Subcutaneous abdominal adipose tissue (tissue), 5 donors: ENCODE data around the gene S100Z.
"Not testable (repeated sequence)": the region's sequence is repeated elsewhere in the genome, so short reads cannot be mapped to it uniquely, and the experiment has no call there.

Experiments
- H3K27ac ChIP-seq: one replicate; pipeline ENCODE4 v1.7.0; 2013; ENCODE audit warnings: low read depth, mild to moderate bottlenecking, inconsistent platforms, low read length, moderate library complexity
- H3K27me3 ChIP-seq, 5 donors: one replicate each; pipeline ENCODE4 v1.7.0; 2013; ENCODE audit warnings: low read length in 5 of 5, inconsistent platforms in 1 of 5; ENCODE audit not compliant: control insufficient read depth in 5 of 5, insufficient read depth in 4 of 5
- H3K36me3 ChIP-seq, 5 donors: one replicate each; pipeline ENCODE4 v1.7.0; 2013; ENCODE audit warnings: low read length in 5 of 5; ENCODE audit not compliant: control insufficient read depth in 5 of 5, insufficient read depth in 5 of 5
- H3K4me1 ChIP-seq, 5 donors: one replicate each; pipeline ENCODE4 v1.7.0; 2013; ENCODE audit warnings: low read length in 5 of 5, mild to moderate bottlenecking in 3 of 5, moderate library complexity in 1 of 5; ENCODE audit not compliant: control insufficient read depth in 5 of 5, insufficient read depth in 5 of 5
- H3K4me3 ChIP-seq, 5 donors: one replicate each; pipeline ENCODE4 v1.7.0; 2013; ENCODE audit warnings: low read length in 5 of 5, low read depth in 1 of 5
- H3K9ac ChIP-seq, 5 donors: one replicate each; pipeline ENCODE4 v1.7.0; 2013; ENCODE audit warnings: low read length in 5 of 5, mild to moderate bottlenecking in 4 of 5, moderate library complexity in 3 of 5
- H3K9me3 ChIP-seq, 5 donors: one replicate each; pipeline ENCODE4 v1.7.0; 2013; ENCODE audit warnings: low read length in 5 of 5; ENCODE audit not compliant: control insufficient read depth in 5 of 5
- donor health status: healthy.
- donor health status: healthy.
- donor health status: healthy.
- donor health status: healthy.
- donor health status: healthy.

S100Z gene

GRCh38 chr5:76867038-76867437, 17.2 kb downstream of the S100Z start:
- H3K9ac ChIP-seq = no peak overlapping the region
- no peaks in the 10 kb centered on the region for H3K36me3 ChIP-seq
- H3K4me1 ChIP-seq = peaks cover 0 to 4% (median 0%) of the 10 kb centered on the region in 5 donors
- H3K4me3 ChIP-seq = no peak overlapping the region
- H3K27ac ChIP-seq = no peak overlapping the region
- no peaks in the 10 kb centered on the region for H3K9me3 ChIP-seq
- H3K27me3 ChIP-seq = no peaks in the 10 kb centered on the region

GRCh38 chr5:76867827-76868693, 18.2 kb downstream of the S100Z start:
- H3K9me3 ChIP-seq = no peaks in the 10 kb centered on the region
- H3K27ac ChIP-seq = no peak overlapping the region
- H3K9ac ChIP-seq = no peak overlapping the region

GRCh38 chr5:76870046-76870445, 20.2 kb downstream of the S100Z start:
- Histone ChIP-seq H3K36me3 (no peaks in the 10 kb centered on the region), H3K4me3 (no peak overlapping the region), H3K27ac (no peak overlapping the region), H3K27me3 (no peaks in the 10 kb centered on the region), H3K9me3 (no peaks in the 10 kb centered on the region), H3K9ac (peak overlapping the region in 1 of 5 donors; percentile 2), H3K4me1 (peaks cover 0 to 7% (median 4%) of the 10 kb centered on the region in 5 donors)

More at GRCh38 chr5:76867827-76868693, 18.2 kb downstream of the S100Z start:
- H3K4me3 ChIP-seq = no peak overlapping the region
- H3K4me1 ChIP-seq = peaks cover 0 to 4% (median 0%) of the 10 kb centered on the region in 5 donors
- H3K36me3 ChIP-seq = no peaks in the 10 kb centered on the region
- H3K27me3 ChIP-seq = no peaks in the 10 kb centered on the region

GRCh38 chr5:76874088-76874581, 24.3 kb downstream of the S100Z start:
- no peak overlapping the region for H3K27ac ChIP-seq
- H3K36me3 ChIP-seq = no peaks in the 10 kb centered on the region
- no peaks in the 10 kb centered on the region for H3K9me3 ChIP-seq
- peak overlapping the region in 1 of 5 donors; percentile 55 for H3K9ac ChIP-seq
- H3K4me1 ChIP-seq = peaks cover 0 to 11% (median 3%) of the 10 kb centered on the region in 5 donors
- H3K27me3 ChIP-seq = no peaks in the 10 kb centered on the region
- no peak overlapping the region for H3K4me3 ChIP-seq

GRCh38 chr5:76888733-76889300, 39.0 kb downstream of the S100Z start:
- H3K36me3 ChIP-seq = no peaks in the 10 kb centered on the region
- H3K4me3 ChIP-seq = no peak overlapping the region
- no peaks in the 10 kb centered on the region for H3K27me3 ChIP-seq
- no peaks in the 10 kb centered on the region for H3K9me3 ChIP-seq
- no peak overlapping the region for H3K9ac ChIP-seq
- no peaks in the 10 kb centered on the region for H3K4me1 ChIP-seq
- no peak overlapping the region for H3K27ac ChIP-seq

GRCh38 chr5:76893294-76893693, 43.5 kb downstream of the S100Z start:
- no peaks in the 10 kb centered on the region for H3K36me3 ChIP-seq
- no peak overlapping the region for H3K4me3 ChIP-seq
- no peak overlapping the region for H3K9ac ChIP-seq
- H3K4me1 ChIP-seq = no peaks in the 10 kb centered on the region
- peaks cover 0 to 2% (median 0%) of the 10 kb centered on the region in 5 donors for H3K9me3 ChIP-seq
- no peak overlapping the region for H3K27ac ChIP-seq
- no peaks in the 10 kb centered on the region for H3K27me3 ChIP-seq

GRCh38 chr5:76896196-76896595, 46.4 kb downstream of the S100Z start:
- no peaks in the 10 kb centered on the region for H3K36me3 ChIP-seq
- no peak overlapping the region for H3K27ac ChIP-seq
- H3K9ac ChIP-seq = no peak overlapping the region
- peaks cover 3 to 9% (median 6%) of the 10 kb centered on the region in 5 donors for H3K9me3 ChIP-seq
- H3K4me1 ChIP-seq = no peaks in the 10 kb centered on the region
- no peaks in the 10 kb centered on the region for H3K27me3 ChIP-seq
- H3K4me3 ChIP-seq = no peak overlapping the region

GRCh38 chr5:76901522-76901921, 51.7 kb downstream of the S100Z start:
- Histone ChIP-seq H3K27me3 (no peaks in the 10 kb centered on the region), H3K9me3 (peaks cover 4 to 17% (median 15%) of the 10 kb centered on the region in 5 donors), H3K9ac (no peak overlapping the region), H3K4me3 (peak overlapping the region in 1 of 5 donors; percentile 47), H3K4me1 (no peaks in the 10 kb centered on the region), H3K36me3 (no peaks in the 10 kb centered on the region), H3K27ac (no peak overlapping the region)

GRCh38 chr5:76908166-76908565, 58.4 kb downstream of the S100Z start:
- Histone ChIP-seq H3K4me1 (peaks cover 0 to 8% (median 0%) of the 10 kb centered on the region in 5 donors), H3K9ac (no peak overlapping the region), H3K9me3 (no peaks in the 10 kb centered on the region), H3K27ac (no peak overlapping the region), H3K27me3 (no peaks in the 10 kb centered on the region), H3K36me3 (no peaks in the 10 kb centered on the region), H3K4me3 (no peak overlapping the region)

GRCh38 chr5:76910344-76910933, 60.6 kb downstream of the S100Z start:
- H3K27me3 ChIP-seq, H3K9me3 ChIP-seq: not testable (repeated sequence)
- peaks cover 0 to 13% (median 0%) of the 10 kb centered on the region in 5 donors for H3K4me1 ChIP-seq

More at GRCh38 chr5:76910344-76910933, 60.6 kb downstream of the S100Z start:
- not testable (repeated sequence) for H3K9ac ChIP-seq, H3K36me3 ChIP-seq, H3K27ac ChIP-seq, H3K4me3 ChIP-seq
